NOMO-1 treated with dmso at 0.1 percent for 144 hours (cell line): Measurements from ENCODE around the gene SEL1L2.
"Not testable (repeated sequence)": the region's sequence is repeated elsewhere in the genome, so short reads cannot be mapped to it uniquely, and the experiment has no call there.

ENCODE experiments used
- DNase-seq: peaks from one replicate; lab custom pipeline; 2025; ENCODE audit not compliant: unreplicated experiment; lab: John Stamatoyannopoulos, UW

The SEL1L2 gene, protein sequence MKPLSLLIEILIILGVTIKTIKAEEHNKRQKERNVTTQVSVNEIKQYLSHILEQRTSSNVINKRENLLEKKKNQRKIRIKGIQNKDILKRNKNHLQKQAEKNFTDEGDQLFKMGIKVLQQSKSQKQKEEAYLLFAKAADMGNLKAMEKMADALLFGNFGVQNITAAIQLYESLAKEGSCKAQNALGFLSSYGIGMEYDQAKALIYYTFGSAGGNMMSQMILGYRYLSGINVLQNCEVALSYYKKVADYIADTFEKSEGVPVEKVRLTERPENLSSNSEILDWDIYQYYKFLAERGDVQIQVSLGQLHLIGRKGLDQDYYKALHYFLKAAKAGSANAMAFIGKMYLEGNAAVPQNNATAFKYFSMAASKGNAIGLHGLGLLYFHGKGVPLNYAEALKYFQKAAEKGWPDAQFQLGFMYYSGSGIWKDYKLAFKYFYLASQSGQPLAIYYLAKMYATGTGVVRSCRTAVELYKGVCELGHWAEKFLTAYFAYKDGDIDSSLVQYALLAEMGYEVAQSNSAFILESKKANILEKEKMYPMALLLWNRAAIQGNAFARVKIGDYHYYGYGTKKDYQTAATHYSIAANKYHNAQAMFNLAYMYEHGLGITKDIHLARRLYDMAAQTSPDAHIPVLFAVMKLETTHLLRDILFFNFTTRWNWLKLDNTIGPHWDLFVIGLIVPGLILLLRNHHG

DNA sequence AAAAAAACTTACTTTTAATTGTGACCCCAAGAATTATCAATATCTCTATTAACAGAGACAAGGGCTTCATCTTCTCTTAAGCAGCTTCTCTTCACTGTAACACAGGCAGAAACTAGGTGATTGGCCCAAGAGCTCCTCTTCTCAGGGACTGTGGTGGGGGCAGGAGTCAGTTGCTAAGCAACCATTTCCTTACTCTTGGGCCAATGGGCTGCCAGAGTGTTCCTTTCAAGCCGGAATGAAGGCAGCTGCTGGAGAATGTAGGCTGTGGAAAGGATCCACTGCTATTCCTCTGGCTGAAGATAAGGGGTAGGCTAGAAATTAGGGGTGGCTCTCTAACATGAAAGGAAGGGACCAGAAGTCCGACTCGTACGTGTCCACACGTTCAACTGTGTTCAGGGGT, at the start of gene SEL1L2:
Gene SEL1L2 (minus strand): TSS at position 150 of the 400 bp plus-strand sequence. CDS start 80 bp downstream, at position 70.
- DNase-seq = no peak

DNA sequence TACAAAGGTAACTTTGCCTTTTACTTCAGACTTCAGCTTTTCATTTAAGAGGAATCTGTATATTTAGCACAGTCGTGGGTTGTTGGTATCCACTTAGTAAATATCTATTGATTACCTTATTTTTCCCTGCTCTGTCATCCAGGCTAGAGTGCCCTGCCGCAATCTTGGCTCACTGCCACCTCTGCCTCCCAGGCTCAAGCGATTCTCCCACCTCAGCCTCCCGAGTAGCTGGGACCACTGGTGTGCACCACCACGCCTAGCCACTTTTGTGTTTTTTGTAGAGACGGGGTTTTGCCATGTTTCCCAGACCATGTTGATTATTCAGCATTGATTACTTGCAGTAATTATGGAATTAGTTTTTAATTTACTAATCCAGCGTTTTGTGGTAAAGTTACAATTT, 46.2 kb upstream of the SEL1L2 start:
- DNase-seq = no peak

DNA sequence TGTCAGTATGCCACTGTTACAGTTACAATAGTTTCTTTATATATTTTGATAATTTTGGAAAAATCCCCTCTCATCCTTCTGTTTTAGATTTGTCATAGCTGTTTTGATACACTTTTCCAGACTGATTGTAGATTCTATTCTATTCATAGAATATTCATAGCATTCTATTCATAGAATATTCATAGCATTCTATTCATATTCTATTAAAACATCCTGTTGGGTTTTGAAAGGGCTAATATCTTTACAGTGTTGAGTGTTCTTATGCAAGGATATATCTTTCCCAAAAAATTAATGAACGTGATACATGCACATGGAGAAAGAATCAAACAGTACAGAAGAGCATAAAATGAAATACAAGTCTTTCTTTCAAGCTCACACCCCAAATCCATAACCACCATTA, 42.9 kb upstream of the SEL1L2 start:
- no peak for DNase-seq

DNA sequence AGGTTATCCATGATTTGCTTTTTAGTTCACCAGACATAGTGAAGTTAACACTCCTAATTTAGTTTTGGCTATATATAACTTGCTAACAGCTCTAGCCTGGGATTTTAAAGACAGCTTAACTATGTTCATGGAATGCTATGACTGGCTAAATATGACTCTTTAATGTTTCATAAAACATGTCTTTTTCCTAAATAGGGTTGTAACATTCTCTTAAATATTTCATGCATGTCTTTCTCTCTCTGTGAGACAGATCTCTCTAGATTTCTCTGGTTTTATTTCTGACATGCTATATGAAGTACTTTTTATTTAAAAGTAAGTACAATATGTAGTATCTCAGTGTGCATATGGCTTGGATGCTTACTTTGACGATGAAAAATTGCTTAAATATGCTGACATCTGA, 40.6 kb upstream of the SEL1L2 start:
- DNase-seq = no peak

DNA sequence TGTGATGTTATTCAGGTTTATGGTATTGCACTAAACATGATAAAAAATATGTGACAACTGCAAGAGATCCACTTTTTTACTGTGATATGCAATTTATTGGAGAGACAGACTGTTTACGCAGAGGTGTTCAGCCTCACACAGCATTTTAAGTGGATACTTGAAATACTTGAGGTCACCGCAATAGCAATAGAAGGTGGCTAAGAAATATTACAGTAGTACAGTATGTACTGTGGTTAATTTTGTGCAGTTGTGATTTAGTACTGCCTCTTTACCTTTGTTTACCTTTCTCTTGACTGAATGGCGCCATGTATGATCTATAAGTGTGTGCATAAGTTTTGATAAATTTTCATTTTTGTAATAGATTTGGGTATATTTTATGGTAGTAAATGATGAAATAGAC, 22.3 kb upstream of the SEL1L2 start:
- DNase-seq = no peak

DNA sequence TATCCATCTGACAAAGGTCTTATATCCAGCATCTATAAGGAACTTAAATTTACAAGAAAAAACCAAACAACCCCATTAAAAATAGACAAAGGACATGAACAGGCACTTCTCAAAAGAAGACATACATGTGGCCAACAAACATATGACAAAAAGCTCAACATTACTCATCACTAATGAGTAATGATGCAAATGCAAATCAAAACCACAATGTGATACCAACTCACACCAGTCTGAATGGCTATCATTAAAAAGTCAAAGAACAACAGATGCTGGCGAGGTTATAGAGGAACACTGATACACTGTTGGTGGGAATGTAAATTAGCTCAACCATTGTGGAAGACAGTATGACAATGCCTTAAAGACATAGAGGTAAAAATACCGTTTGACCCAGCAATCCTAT, 18.8 kb upstream of the SEL1L2 start:
- DNase-seq = no peak

DNA sequence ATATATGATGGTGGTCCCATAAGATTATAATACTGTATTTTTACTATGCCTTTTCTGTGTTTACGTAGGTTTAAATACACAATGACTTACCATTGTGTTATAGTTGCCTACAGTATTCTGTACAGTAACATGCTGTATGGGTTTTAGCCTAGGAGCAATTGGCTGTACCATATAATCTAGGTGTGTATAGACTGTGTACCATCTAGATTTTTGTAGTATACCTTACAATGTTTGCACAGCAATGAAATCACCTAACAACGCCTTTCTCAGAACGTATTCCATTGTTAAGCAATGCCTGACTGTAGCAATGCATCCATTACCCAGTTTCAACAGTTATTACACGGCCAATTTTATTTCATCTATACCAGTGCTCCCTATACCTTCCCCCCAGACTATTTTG, 15.6 kb upstream of the SEL1L2 start:
- DNase-seq = no peak

DNA sequence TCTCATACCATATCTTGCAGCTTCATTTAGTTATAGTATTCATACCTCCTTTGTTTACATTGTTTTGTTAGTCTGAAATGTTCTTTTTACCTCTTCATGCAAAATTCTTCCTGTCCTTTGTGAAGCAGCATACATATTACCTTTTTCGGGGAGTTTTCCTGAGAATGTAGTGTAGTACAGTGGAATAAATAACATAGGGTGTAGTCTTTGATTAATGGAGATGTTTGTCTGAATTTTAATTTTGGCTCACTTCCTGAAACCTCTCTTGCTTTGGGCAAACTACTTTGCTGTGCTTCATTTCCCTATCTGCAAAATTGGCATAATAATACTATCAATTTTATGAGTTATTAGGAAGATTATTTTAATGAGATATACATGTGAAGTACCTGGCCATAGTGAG, 10.5 kb upstream of the SEL1L2 start:
- DNase-seq = no peak

DNA sequence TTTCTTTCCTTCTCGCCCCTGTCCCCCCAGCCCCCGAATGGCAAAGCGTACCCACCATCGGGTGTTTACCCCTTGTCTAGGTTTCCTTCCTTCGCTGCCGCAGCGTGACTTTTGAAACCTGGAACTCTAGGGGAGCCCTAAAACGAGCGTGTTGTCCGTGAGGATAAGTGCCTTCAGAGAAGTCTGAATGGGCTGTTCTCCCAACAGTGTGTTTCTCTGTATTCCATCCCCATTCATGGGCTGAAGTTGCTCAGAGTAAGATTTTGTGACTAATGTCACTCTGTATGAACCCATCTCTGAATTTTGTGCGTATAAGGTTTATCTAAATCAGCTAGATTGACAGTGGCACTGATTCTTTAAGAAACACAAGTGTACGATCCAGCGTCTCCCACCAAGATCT, 5.9 kb upstream of the SEL1L2 start:
- DNase-seq = no peak

DNA sequence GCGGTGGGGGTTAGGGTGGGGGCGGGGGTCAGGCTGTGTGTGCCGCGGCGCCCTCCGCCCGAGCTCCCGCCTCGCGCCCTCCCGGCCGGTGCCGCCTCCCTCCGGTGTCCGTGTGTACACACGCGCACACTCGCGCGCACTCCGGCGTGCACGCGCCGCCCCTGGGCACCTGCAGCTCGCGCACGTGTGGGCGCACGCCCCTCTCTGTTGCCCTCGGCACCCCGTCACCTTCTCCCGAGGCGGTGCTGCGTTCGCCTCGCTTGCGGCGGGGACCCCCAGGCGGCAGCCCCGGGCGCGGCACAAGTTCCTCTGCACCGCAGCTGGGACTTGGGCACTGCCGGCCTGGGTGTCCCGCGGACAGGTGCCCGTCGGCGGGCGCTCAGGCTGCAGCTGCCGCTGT, 5.4 kb upstream of the SEL1L2 start:
- DNase-seq = peak; percentile 14

DNA sequence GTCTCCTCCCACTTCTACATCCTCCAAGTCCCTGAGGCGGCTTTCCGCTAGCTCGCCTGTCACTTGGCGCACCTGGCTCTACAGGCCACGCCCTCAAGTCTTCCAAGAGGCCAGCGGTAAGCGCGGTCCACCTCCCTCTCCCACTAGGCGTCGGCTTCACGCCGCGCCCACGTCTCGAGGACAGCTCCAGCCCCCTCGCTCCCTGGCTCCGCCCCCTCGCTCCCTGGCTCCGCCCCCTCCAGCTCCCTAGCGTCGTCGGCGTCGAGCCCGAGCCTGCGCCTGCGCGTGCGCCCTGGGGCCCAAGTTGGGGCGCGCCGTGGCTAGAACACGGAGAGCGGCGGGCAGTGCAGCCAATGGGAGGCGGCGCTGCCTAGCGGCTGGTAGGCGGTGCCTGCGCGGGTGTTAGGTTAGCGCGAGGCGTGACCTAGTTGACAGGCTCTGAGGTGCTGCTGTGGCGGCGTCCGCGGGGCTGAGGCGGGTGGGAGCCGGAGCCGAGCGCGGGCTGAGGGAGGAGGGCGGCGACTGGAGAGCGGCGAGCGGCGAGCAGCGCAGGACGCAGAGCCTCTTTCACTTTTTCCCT, 4.8 kb upstream of the SEL1L2 start, which contains the start of gene MACROD2:
Gene MACROD2 (plus strand): TSS at position 431 of the 580 bp plus-strand sequence.
- DNase-seq = peak; percentile 94

DNA sequence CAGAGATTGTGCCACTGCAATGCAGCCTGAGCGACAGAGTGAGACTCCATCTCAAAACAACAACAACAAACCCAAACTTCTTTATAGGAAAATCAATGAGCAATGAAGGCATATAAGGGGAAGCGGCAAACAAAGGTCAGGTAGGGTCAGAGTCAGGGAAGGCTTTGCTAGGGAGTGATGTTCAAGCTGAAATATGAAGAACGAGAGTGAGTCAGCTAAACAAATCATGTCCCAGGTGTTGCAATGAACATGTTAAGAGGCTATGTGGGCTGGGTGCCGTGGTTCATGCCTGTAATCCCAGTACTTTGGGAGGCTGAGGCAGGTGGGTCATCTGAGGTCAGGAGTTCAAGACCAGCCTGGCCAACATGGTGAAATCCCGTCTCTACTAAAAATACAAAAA, 1.5 kb upstream of the SEL1L2 start:
- not testable (repeated sequence) for DNase-seq

DNA sequence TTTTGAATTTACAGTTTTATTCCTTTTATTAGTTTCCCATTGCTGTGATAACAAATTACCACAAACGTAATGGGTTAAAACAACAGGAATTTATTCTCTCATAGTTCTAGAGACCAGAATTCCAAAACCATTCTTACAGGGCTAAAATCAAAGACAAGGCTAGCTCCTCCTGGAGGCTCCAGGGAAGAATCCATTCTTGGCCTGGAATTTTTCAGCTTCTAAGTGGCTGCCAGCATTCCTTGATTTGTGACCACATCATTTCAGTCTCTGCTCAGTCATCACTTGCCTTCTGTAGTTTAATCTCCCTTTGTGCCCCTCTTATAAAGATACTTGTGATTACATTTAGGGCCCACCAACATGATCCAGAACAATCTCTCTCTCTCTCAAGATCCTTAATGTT, 897 bp upstream of the SEL1L2 start:
- no peak for DNase-seq

DNA sequence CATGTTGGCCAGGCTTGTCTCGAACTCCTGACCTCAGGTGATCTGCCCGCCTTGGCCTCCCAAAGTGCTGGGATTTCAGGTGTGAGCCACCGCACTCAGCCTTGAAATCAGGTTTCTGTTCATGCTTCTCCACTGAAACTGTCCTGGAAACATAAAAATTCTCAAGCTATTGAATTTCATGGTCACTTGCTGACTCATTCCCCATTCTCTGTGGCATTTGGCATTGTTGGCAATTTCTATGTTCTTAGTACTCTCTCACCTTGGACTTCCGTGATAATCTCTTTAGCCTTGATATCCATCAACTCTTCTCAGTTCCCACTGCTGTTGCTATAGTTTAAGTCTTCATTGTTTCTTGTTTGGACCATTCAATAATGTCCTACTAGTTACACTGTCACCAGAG, 6.2 kb downstream of the SEL1L2 start:
- DNase-seq = no peak

DNA sequence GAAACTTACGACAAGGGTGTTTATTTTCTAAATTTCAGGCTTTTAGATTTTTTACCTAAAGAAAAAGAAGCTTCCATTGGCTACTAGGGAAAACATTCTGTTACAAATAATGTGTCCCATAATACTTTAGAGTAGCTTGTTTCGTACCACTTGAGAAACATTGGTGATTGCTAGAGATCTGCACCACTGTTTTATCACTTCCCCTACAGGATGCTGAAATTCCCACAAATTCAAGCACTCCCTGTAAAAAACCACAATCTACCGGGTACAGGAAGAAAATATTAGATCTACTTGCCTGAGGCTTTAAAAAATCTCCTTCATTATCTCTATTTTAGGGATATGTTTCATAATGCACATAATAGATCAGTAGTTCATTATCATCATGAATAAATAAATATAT, 29.9 kb downstream of the SEL1L2 start:
- no peak for DNase-seq

DNA sequence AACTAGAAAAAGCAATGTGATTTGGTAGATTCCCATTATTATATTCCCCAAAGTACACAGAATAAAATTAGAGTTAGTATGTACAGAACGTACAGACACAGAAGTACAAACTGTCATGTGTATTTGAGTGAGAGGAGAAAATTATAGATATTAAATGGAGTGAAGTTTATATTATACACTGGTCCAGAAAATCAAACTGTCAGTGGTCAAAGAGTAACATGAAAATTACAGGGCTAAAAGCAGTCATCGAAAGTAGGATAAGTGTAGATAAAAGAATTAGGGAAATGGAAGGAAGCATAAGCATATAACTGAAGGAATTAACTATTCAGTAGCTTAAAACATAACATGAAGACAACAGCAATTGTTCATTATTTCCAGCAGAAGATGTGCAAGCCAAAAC, 30.3 kb downstream of the SEL1L2 start:
- no peak for DNase-seq

DNA sequence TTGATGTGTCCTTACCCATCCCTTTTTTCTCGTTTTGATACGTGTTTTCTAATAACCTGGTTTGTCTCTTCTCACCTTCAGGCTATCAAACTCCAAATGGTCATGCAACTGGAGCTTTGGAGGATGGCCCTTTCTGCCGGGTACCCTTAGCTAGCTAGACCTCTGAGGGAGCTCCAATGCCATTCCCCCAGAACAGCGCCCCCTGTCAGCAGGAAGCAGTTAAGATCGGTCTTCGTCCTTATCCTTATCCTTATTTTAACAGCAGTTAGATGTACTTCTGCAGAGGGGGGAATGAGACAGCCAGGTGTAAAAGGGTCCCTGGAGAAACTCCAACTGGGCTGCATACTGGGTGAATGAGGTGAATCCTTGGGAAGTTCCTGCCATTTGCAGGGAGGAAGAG, 37.2 kb downstream of the SEL1L2 start:
- DNase-seq = no peak

DNA sequence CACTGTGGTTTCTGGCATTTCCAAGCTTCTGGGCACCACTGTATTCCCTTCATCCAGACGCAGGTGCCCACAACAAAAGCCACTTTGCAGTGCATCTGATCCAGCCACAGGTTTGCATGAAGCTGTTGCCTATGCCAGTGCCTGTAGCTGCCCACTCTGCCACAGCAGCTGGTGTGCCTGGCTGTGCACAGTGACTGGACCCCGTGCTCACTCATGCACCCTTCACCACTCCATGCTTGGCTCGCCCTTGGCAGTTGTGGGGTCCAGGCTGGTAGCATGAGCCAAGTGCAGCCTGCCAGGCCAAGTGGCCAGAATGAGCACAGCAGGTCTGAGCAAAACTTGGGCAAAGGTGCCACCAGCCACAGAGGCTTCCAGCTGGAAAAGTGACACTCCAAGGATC, 42.7 kb downstream of the SEL1L2 start:
- DNase-seq = no peak

DNA sequence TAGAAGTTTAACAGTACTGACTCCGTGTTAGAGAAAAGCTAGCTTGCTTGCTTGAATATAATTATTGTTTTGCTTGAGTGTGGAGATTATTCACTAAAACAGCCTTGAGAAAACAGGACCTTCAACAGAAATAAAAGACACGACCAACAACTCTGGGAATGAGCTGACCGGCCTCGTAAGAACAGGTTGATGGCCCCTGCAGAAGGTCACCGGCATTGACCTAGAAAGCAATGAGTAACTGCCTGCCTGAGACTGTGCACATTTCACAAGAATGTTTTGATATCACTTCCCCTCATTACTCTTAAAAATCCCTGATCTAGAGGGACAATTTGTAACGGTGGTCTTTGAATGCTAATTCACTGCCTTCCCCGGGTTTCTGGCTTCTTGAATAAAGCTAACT, 49.4 kb downstream of the SEL1L2 start:
- DNase-seq = no peak

DNA sequence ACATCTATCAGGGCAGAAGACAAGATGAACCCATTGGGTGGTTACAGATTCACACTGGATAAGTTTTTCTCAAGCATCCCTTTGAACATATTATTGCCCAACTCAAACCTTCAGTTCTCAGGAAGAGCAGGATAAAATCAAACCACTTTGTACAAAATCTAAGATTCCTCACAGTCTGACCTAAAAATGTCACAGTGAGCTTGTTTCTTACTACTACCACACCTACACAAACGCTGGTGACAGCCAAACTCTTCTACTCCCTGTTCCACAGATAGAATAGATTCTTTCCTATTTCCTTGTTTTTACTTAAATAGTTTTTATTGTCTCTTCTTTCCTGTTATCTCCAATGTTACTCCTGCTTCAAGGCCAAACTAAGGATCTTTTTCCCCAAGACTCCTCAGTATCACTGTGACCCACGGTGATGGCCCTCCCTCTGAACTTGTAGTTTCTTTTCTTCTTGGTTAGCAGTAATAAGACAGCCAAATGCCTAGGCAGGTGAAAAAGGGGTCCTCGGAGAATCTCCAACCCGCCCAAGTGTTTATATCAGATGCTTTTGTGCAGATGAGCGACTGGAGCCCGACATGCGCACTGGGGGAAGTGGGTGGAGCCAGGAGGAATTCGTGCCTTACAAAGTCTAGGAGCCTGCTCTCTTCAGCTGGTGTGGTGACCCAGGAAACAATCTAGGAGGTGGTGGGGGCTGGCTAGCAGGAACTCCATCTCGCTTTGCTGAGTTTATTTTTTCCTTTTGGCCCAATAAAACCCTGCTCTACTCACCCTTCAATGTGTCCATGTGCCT, 53.4 kb downstream of the SEL1L2 start:
- DNase-seq = no peak
